ENCODE measurements around the gene LOC128125822.

Gene LOC128125822

GRCh38 chr6:63558278-63558677 is 14.0 kb upstream of the LOC128125822 start:
- DNase-seq: no peak

- DNase-seq: no peak
Observed at GRCh38 chr6:63560801-63561287, 11.4 kb upstream of the LOC128125822 start.

GRCh38 chr6:63561288-63561687 is 11.0 kb upstream of the LOC128125822 start:
- DNase-seq: no peak

GRCh38 chr6:63563235-63563634 is 9.0 kb upstream of the LOC128125822 start:
- DNase-seq: no peak

- DNase-seq: no peak
Observed at GRCh38 chr6:63565058-63565726, 7.1 kb upstream of the LOC128125822 start.

- no peak for DNase-seq
Observed at GRCh38 chr6:63565727-63566596, 6.3 kb upstream of the LOC128125822 start.

GRCh38 chr6:63567966-63568365 is 4.3 kb upstream of the LOC128125822 start:
- no peak for DNase-seq

- DNase-seq: peak; percentile 45 to 54
Observed at GRCh38 chr6:63571361-63572043, 778 bp upstream of the LOC128125822 start.

GRCh38 chr6:63572747-63573075 is 431 bp downstream of the LOC128125822 start:
- DNase-seq: no peak

- DNase-seq: peak; percentile 55 to 78
Observed at GRCh38 chr6:63573076-63573898, 1.0 kb downstream of the LOC128125822 start.

GRCh38 chr6:63573899-63574553 is 1.7 kb downstream of the LOC128125822 start:
- DNase-seq: peak; percentile 53 to 68

- no peak for DNase-seq
Observed at GRCh38 chr6:63574554-63574900, 2.2 kb downstream of the LOC128125822 start.

GRCh38 chr6:63576147-63576772 is 4.0 kb downstream of the LOC128125822 start:
- DNase-seq: no peak

- DNase-seq: no peak
Observed at GRCh38 chr6:63576985-63577712, 4.9 kb downstream of the LOC128125822 start.

- DNase-seq: no peak
Observed at GRCh38 chr6:63578757-63579156, 6.5 kb downstream of the LOC128125822 start.

GRCh38 chr6:63579937-63580703 is 7.8 kb downstream of the LOC128125822 start:
- no peak for DNase-seq

- no peak for DNase-seq
Observed at GRCh38 chr6:63580704-63580961, 8.4 kb downstream of the LOC128125822 start.

- no peak for DNase-seq
Observed at GRCh38 chr6:63581355-63582013, 9.2 kb downstream of the LOC128125822 start.

GRCh38 chr6:63582579-63583231 is 10.4 kb downstream of the LOC128125822 start:
- no peak for DNase-seq

Data from NCI-H2081 (cell line).